NCI-H1048 (cell line): ENCODE data around the gene SDSL.

ENCODE experiments used
- DNase-seq: peaks from one replicate; lab custom pipeline; 2025; lab: John Stamatoyannopoulos, UW

SDSL gene

GRCh38 chr12:113396828-113397496, 25.2 kb upstream of the SDSL start:
- no peak for DNase-seq

GRCh38 chr12:113397497-113398197, 24.5 kb upstream of the SDSL start:
- no peak for DNase-seq

DNA sequence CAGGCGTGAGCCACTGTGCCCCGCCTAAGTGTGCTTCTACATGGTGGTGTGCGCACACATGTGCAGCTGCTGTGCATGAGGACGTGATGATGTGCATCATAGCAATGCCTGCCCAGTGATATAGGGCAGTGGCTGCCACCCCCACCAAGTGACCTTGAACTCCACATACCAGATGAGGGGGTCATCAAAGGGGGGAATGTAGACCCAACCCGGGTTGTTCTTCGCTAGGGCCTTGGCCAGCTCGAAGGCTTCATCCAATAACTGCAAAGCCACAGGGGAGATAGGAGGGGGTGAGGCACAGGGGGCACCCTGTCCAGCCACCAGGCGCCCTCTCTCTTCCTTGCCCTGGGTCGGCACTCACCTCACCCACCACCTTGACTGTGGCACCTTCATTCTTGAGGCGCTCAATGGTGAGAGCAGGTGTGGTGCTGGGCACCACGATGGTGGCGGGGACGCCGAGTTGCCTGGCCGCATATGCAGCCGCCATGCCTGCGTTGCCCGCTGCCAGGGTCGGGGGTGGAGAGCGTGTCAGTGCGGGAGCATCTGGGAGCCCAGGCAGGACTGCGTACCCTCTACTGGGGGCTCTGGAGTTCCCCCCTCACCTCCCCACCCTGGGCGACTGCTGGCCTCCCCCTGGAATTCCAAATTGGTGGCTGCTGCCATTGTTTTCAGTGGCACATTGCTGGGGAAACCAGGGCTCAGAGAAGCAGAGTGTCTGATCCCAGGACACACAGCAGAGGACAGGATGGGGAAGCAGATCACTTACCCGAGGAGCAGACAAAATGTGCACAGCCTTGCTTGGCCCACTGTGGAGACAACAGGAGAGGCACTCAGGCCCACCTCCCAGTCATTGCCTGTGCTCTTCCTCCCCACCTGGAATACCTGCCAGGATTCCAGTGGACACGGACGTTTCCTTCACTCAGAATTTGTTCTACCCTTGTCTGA, 23.6 kb upstream of the SDSL start:
- no peak for DNase-seq

DNA sequence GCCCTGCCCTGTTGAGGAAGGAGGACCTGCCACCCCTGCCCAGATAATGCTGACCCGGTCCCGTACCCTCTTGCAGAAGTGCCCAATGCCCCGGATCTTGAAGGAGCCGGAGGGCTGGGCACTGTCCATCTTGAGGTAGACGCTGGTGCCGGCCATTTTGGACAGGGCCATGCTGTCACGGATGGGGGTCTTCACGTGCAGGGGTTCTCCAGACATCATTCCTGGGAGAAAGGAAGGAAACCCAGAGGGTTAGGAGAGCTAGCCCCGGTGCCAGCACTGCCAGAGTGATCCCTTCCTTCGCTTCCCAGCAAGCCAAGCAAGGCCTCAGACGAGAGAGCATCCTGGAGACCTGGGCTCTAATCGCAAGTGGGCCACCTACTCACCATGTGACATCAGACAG, 22.7 kb upstream of the SDSL start:
- DNase-seq: no peak

DNA sequence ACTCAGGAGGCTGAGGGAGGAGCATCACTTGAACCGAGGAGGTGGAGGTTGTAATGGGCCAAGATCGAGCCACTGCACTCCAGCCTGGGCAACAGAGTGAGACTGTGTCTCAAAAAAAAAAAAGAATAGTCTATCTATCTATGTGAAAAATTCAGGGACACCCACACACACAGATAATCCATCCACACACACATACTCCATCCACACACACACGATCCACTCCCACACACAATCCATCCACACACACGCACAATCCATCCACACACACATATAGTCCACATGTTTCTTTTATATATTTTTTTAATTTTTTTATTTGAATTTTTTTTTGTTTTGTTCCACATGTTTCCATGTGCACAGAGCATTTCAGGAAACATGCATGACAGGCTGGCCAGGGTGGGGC, 21.8 kb upstream of the SDSL start:
- no peak for DNase-seq

DNA sequence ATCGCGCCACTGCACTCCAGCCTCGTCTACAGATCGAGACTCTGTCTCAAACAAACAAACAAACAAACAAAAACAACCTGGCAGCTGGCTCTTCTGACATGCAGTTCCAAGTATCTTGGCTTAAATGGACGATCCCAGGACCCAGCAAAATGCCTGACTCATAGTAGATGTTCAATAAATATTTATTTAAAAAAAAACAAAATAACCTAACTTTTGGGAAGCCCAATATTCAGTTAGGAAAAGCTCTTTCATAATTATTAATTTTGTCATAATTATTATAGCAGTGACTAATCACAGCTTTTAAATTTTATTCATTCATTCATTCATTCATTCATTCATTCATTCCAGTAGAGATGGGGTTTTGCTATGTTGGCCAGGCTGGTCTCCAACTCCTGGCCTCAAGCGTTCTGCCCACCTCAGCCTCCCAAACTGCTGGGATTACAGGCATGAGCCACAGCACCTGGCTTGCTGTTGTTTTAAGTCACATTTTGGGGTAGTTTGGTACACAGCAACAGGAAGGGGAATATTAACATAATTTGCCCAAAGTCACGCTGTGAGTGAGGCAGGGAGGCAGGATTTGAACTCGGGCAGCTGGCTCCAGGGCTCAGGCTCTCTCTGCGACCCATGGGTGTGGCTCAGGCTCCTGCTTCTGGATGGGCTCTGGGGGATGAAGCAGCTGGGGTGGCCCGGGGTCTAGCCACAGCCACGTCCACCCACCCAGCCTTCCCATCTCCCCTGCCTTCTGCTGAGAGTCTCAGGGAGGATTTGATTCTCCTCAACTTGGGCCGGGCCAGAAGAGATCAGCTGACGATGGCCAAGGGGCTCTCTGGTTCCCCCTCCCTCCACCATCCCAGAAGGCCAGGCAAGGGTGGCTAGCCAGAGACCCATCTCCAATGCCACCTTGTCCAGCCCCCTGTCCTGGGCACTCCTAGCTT, 20.8 kb upstream of the SDSL start:
- DNase-seq: no peak

DNA sequence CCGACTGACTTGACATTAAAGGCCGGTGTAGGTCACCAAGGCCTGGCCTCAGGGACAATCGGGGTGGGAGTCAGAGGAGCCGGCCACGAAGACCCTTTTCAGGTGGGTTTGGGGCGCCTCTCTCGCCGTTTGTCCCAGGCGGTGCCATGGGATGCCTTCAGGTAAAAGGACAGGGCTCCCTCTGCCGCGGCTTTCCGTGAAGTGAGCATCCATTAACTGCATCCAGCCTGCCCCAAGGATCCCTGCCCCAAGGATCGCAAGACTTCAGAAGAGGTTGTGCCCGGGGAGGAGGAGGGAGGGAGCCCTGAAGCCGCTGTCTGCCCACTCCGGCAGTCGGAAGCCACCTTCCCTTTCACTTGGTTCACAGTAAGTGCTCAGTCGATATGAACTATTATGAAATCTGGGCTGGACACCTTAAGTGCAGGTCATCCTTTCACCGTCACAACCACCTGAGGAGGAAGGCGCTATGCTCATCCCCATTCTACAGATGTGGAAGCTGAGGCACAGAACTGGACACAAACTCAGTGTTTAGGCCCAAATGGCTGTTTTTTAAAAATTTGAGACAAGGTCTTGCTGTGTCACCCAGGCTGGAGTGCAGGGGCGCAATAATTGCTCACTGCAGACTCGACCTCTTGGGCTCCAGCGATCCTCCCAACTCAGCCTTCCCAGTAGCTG, 19.5 kb upstream of the SDSL start:
- no peak for DNase-seq

- DNase-seq: no peak
Observed at GRCh38 chr12:113403435-113404415, 18.5 kb upstream of the SDSL start, which contains the start of gene SDS. Gene SDS (minus strand): TSS chr12:113403887. CDS start chr12:113399708, 4,179 bp downstream.

- no peak for DNase-seq
Observed at GRCh38 chr12:113405694-113406093, 16.5 kb upstream of the SDSL start.

- no peak for DNase-seq
Observed at GRCh38 chr12:113407931-113408600, 14.1 kb upstream of the SDSL start.

- no peak for DNase-seq
Observed at GRCh38 chr12:113408756-113409298, 13.4 kb upstream of the SDSL start.

DNA sequence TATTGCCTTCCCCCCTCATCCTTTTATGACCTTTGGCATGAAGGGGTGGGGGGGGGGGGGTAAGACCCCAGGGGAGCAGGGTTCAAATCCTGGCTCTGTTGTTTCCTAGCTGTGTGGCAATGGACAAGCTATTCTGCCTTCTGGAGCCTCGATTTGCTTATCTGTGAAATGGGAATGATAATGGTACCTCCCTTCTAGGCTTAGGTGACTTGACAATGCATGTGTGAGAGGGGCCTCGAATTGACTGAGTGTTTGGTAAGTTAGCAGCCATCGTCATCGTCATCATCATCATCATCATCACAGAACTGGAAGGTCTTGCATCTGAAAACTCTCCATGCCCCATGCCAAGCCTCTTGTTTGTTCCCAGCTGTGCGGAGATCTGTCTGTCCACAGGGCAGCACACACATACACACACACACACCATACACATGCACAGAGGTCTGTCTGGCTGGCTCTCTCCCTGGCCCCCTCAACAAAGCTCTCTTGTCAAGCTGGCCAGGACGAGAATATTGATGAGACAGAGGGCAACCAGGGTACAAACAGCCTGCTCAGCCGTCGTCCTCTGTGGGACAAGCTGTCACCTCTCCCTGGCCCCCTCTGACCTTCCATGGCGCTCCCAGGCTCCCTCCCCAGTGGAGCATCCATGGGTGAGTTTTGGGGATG, 12.6 kb upstream of the SDSL start:
- DNase-seq: no peak

- DNase-seq: no peak
Observed at GRCh38 chr12:113413488-113413939, 8.7 kb upstream of the SDSL start.

- DNase-seq: no peak
Observed at GRCh38 chr12:113414519-113415038, 7.6 kb upstream of the SDSL start.

- DNase-seq: no peak
Observed at GRCh38 chr12:113416091-113416754, 6.0 kb upstream of the SDSL start.

DNA sequence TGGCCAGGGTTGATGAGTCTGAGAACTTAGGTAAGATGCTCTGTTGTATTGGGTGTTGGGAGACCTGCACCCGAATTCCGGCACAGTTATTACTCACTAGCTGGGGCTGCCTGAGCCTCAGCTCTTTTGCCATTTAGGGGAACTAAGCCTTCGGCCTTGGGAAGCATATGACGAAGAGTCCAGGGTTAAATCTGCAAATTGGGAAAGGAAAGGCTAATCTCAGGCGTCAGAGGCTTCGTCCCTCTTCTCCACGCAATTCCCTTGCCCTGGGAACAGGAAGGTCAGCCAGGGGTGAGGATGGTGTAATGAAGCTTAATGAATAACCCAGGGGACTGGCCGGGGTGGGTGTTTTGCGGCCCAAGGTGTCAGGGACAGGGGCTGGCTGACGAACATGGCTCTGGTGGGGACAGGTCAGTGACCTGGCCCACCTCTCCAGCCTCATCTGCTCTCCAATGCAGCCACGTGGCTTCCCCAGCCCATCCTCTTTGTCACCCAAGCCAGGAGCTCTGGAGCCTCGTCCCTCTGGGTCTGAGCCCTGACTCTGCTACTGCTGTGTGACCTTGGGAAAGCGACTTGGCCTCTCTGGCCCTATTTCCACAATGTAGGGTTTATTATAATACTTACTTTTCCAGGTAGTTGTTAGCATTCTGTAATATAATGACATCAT, 3.8 kb upstream of the SDSL start:
- no peak for DNase-seq
